Gastrocnemius medialis (tissue), 4 donors: Measurements from ENCODE around the gene CEP70.

Experiments
- POLR2A ChIP-seq, 2 donors: fragments of 450-650 bp; IDR thresholded peaks; one replicate each; pipeline ENCODE4 v1.6.1; 2017; ENCODE audit warnings: antibody characterized with exemption in 2 of 2, mild to moderate bottlenecking in 2 of 2, moderate library complexity in 2 of 2
- TF ChIP-seq, protein P1 (sequence below), 5 experiments: fragments of 450-650 bp in 3 of 5; fragments of 200-600 bp in 2 of 5; sonication (generic) in 2 of 5; IDR thresholded peaks in 4 of 5; conservative IDR thresholded peaks in 1 of 5; 1 replicate in 4 of 5; 2 replicates in 1 of 5; pipeline ENCODE4 v1.5.1; 2016 to 2019; ENCODE audit warnings: antibody characterized with exemption in 5 of 5, mild to moderate bottlenecking in 3 of 5, moderate library complexity in 3 of 5

GRCh38 chr3:138625707-138626365, 31.8 kb upstream of the CEP70 start:
- TF ChIP-seq, protein P1, sequence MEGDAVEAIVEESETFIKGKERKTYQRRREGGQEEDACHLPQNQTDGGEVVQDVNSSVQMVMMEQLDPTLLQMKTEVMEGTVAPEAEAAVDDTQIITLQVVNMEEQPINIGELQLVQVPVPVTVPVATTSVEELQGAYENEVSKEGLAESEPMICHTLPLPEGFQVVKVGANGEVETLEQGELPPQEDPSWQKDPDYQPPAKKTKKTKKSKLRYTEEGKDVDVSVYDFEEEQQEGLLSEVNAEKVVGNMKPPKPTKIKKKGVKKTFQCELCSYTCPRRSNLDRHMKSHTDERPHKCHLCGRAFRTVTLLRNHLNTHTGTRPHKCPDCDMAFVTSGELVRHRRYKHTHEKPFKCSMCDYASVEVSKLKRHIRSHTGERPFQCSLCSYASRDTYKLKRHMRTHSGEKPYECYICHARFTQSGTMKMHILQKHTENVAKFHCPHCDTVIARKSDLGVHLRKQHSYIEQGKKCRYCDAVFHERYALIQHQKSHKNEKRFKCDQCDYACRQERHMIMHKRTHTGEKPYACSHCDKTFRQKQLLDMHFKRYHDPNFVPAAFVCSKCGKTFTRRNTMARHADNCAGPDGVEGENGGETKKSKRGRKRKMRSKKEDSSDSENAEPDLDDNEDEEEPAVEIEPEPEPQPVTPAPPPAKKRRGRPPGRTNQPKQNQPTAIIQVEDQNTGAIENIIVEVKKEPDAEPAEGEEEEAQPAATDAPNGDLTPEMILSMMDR (IDR thresholded peaks at IDR 0.05 in 4 of 5, conservative IDR thresholded peaks at IDR 0.05 in 1 of 5) = no peak
- no peak for TF ChIP-seq POLR2A (IDR thresholded peaks at IDR 0.05)
